Measurements from ENCODE around the gene PKDREJ. TPM values are rescaled to one million over a fixed set of nuclear protein-coding genes. Genes with fewer than 3 reads are reported as not detected.

The PKDREJ gene
- total RNA-seq, 1 experiment from 2014 or later, result 0.04 TPM

- Histone ChIP-seq H3K79me1 (ENCODE audit: insufficient read depth, low read depth, low read length, poor library complexity, severe bottlenecking) (no peaks in the 10 kb centered on the region), H2BK12ac (ENCODE audit: insufficient read length, low read depth, low read length) (no peak overlapping the region), H4K20me1 (ENCODE audit: control insufficient read depth, insufficient read depth, insufficient read length) (no peaks in the 10 kb centered on the region), H3K79me2 (ENCODE audit: insufficient read depth, low read length) (no peaks in the 10 kb centered on the region), H2BK15ac (ENCODE audit: low read depth, low read length) (no peak overlapping the region), H3K14ac (ENCODE audit: insufficient read depth, low read length) (no peak overlapping the region; the same call in 1 of the 2 replicates), H3K18ac (ENCODE audit: insufficient read length, low read depth, low read length) (no peak overlapping the region), H3K23ac (ENCODE audit: insufficient read length, low read depth, low read length) (no peak overlapping the region), H2BK5ac (ENCODE audit: insufficient read length, low read length) (no peak overlapping the region), H3K27ac (ENCODE audit: insufficient read length, low read depth, low read length) (no peak overlapping the region), H4K91ac (ENCODE audit: insufficient read length, low read depth, low read length) (no peak overlapping the region), H3K56ac (ENCODE audit: insufficient read length, low read depth, low read length) (no peak overlapping the region), H3K27me3 (ENCODE audit: insufficient read depth, low read length) (no peaks in the 10 kb centered on the region), H3T11ph (ENCODE audit: low read length) (no peak overlapping the region), H2AFZ (ENCODE audit: low read length) (no peak overlapping the region), H3K23me2 (ENCODE audit: insufficient read length, low read depth, low read length, poor library complexity, severe bottlenecking) (no peaks in the 10 kb centered on the region), H2BK120ac (ENCODE audit: low read depth, low read length, poor library complexity, severe bottlenecking) (no peak overlapping the region), H3K4me1 (ENCODE audit: insufficient read depth, low read length) (no peaks in the 10 kb centered on the region), H3K4ac (ENCODE audit: low read depth, low read length) (no peak overlapping the region), H3K4me2 (ENCODE audit: insufficient read depth, insufficient read length, low read length) (no peak overlapping the region), H2BK20ac (ENCODE audit: low read depth, low read length, poor library complexity, severe bottlenecking) (no peak overlapping the region), H2AK5ac (ENCODE audit: insufficient read length, low read length) (no peak overlapping the region), H3K9me3 (ENCODE audit: control insufficient read depth, low read depth, low read length) (no peaks in the 10 kb centered on the region), H4K8ac (replicated peaks; ENCODE audit: insufficient read length, low read depth, low read length) (no peak overlapping the region), H4K5ac (ENCODE audit: insufficient read length, low read depth, low read length) (no peak overlapping the region), H3K9ac (ENCODE audit: extremely low read depth, insufficient read length, low read length) (no peak overlapping the region)
- peak overlapping the region in 2 of 3 experiments; percentile 49 to 90; a peak in 1 of 7 replicates for H3K27ac Mint-ChIP-seq
- no peak for TF ChIP-seq CTCF (conservative IDR thresholded peaks at IDR 0.05)
- peaks cover 3% of the 10 kb centered on the region in 2 experiments for H3K4me1 Mint-ChIP-seq
- no peak for DNase-seq
- WGBS (ENCODE audit: extremely low coverage, insufficient read length, low lambda C conversion rate), result no CpG with 5 or more reads among the region's 17 CpGs
- H3K36me3 Mint-ChIP-seq (ENCODE audit: insufficient read depth in 1 of 3, low read depth in 3 of 3), result peaks cover 2 to 34% (median 29%) of the 10 kb centered on the region in 3 experiments; a peak in 6 of 7 replicates
- no peaks in the 10 kb centered on the region; the same call in 1 of the 2 replicates for H3K27me3 Mint-ChIP-seq (ENCODE audit: low read depth)
- no peak overlapping the region for H3K4me3 Mint-ChIP-seq
- H3K9me3 Mint-ChIP-seq, result no peaks in the 10 kb centered on the region
Measured at GRCh38 chr22:46290121-46290842, 27.1 kb upstream of the PKDREJ start.

Data from H9 (cell line).